ENCODE data around the gene CNN1.

- TF ChIP-seq CTCF (IDR thresholded peaks at IDR 0.05; ENCODE audit: insufficient read depth, low read length, poor library complexity, severe bottlenecking): no peak
- no peak for TF ChIP-seq EZH2phosphoT487 (conservative IDR thresholded peaks at IDR 0.05; ENCODE audit: low read length)
These were observed at the start of gene CNN1 for GRCh38 chr19:11538232-11539036.
